ENCODE data around the gene KRTAP10-8.
"Not testable (repeated sequence)": the region's sequence is repeated elsewhere in the genome, so short reads cannot be mapped to it uniquely, and the experiment has no call there.

Gene KRTAP10-8

DNA sequence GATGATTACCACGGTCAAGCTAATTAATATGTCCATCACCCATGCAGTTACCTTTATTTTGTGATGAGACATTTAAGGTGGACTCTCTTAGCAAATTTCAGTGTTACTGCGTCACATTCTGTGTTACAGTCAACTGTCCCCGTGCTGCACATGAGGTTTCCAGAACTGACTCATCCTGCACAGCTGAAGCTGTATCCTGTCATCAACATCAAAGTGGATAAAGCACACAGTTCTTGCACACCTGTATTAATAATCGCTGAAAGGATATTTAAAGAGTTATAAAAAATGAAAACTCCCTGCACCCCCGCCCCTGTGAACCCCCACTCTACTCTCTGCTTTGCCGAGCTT, 28.1 kb upstream of the KRTAP10-8 start:
- DNase-seq (ENCODE audit: low spot score in 2 of 2) = no peak
- ATAC-seq (replicated peaks; ENCODE audit: extremely low read depth, poor library complexity, severe bottlenecking) = peak; percentile 54
- peaks cover 59% of the 10 kb centered on the region for H3K27me3 Mint-ChIP-seq

DNA sequence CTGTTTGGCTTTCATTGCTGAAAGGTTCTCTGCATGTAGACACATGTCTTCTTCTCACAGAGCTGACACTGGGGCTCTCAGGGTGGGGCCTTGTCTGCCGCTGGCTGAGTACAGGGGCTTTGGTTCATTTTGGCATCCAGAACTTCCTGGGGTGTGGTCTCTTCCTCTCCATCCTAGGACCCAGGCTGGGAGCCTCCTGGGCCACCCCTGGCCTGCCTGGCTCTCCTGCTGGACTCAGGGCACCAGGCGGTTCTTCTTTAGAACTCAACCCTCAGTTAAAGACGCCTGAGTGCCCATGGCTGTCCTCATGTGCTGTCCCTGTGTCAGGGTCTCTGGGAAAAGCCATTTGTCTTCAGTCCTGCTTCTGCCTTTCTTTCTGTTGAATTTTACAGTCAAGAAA, 26.0 kb upstream of the KRTAP10-8 start:
- no peak overlapping the region for H3K27ac Mint-ChIP-seq (ENCODE audit: low read depth)
- H3K27me3 Mint-ChIP-seq = peaks cover 71% of the 10 kb centered on the region
- DNase-seq (ENCODE audit: low spot score in 2 of 2) = no peak
- H3K9me3 Mint-ChIP-seq = peaks cover 18% of the 10 kb centered on the region
- no peaks in the 10 kb centered on the region for H3K4me1 Mint-ChIP-seq
- no peak for ATAC-seq (replicated peaks; ENCODE audit: extremely low read depth, poor library complexity, severe bottlenecking)
- no peak overlapping the region for H3K4me3 Mint-ChIP-seq
- H3K36me3 Mint-ChIP-seq (ENCODE audit: insufficient read depth) = peaks cover 2% of the 10 kb centered on the region

More for the DNA sequence above, 28.1 kb upstream of the KRTAP10-8 start:
- Mint-ChIP-seq H3K4me3 (no peak overlapping the region), H3K9me3 (peaks cover 19% of the 10 kb centered on the region), H3K36me3 (ENCODE audit: insufficient read depth) (no peaks in the 10 kb centered on the region), H3K4me1 (peaks cover 5% of the 10 kb centered on the region), H3K27ac (ENCODE audit: low read depth) (no peak overlapping the region)

DNA sequence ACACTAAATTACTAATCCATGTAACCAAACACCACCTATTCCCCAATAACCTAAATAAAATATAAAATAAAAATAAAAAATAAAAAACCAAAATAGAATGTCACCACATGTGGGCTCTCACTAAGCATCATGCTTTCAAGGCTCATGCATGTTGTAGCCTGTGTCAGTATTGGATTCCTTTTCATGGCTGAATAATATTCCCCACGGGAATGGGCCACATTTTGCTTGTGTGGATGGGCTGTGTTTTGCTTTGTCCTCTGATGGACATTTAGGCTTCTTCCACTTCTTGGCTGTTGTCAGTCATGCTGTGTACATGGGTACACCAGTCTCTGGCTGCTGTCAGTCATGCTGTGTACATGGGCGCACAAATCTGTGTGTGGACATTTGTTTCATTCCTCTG, 22.8 kb upstream of the KRTAP10-8 start:
- H3K27ac Mint-ChIP-seq (ENCODE audit: low read depth) = no peak overlapping the region
- no peak overlapping the region for H3K4me3 Mint-ChIP-seq
- H3K4me1 Mint-ChIP-seq = peaks cover 4% of the 10 kb centered on the region
- ATAC-seq (replicated peaks; ENCODE audit: extremely low read depth, poor library complexity, severe bottlenecking) (no peak), DNase-seq (ENCODE audit: low spot score in 2 of 2) (no peak)
- H3K27me3 Mint-ChIP-seq = peaks cover 56% of the 10 kb centered on the region
- H3K36me3 Mint-ChIP-seq (ENCODE audit: insufficient read depth) = peaks cover 4% of the 10 kb centered on the region
- H3K9me3 Mint-ChIP-seq = peaks cover 5% of the 10 kb centered on the region

DNA sequence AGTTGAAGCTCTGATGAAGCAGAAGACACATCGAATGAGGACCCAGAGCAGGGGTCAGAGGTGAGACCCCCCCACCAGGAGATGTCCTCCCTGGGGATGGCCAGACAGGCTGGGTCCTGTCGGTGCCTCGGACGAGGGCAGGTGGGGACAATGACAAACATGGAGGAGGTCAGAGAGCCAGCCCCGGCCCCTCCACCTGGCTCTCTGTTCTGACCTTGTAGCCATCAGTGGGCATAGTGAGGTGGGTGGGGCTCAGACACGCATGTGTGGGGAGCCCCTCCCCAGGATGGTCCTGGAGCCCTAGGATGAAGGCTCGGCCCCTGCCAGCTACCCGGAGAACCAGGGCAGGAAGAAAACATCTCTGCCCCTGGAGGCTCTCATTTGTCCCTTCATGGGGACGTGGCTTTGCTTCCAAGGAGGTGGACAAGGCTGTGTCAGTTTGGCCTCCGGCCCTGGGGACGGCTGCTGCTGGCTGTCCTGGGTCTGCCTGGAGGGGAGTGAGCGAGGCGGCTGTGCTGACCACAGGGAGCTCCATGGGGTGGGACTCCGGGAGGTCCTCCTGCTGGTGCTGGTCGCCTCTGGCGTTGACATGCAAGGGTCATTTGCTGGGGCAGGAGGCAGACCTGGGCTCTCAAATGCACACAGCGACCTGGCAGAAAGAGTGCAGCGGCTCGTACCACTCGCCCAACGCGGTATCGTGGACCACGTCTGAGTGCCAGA, 22.1 kb upstream of the KRTAP10-8 start:
- peaks cover 4% of the 10 kb centered on the region for H3K36me3 Mint-ChIP-seq (ENCODE audit: insufficient read depth)
- DNase-seq (ENCODE audit: low spot score in 2 of 2) = no peak
- H3K4me3 Mint-ChIP-seq = no peak overlapping the region
- ATAC-seq (replicated peaks; ENCODE audit: extremely low read depth, poor library complexity, severe bottlenecking) = no peak
- H3K27me3 Mint-ChIP-seq = peaks cover 49% of the 10 kb centered on the region
- peak overlapping the region; percentile 35 for H3K27ac Mint-ChIP-seq (ENCODE audit: low read depth)
- peaks cover 4% of the 10 kb centered on the region for H3K4me1 Mint-ChIP-seq
- H3K9me3 Mint-ChIP-seq = peaks cover 5% of the 10 kb centered on the region

DNA sequence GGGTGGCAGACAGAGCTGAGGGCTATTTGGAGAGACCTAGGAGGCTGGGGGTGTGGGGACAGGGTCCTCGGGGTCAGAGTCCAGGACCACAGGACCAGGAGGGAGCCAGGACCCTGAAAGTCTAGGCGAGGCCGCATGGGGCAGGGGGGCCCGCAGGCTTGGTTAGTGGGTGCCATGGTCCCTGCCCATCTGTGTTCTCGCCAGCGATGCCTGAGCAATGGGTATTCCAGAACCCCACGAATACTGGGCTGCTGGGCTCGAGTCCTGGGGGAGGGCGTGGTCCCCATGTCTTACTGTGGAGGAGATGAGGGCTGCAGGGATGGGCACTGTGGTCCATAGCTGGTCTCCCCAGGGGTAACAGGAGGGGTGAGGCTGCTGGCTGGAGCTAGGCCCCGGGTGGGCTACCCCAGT, 21.6 kb upstream of the KRTAP10-8 start:
- DNase-seq (ENCODE audit: low spot score in 2 of 2) (no peak), ATAC-seq (replicated peaks; ENCODE audit: extremely low read depth, poor library complexity, severe bottlenecking) (no peak)
- Mint-ChIP-seq H3K27me3 (peaks cover 44% of the 10 kb centered on the region), H3K4me3 (no peak overlapping the region), H3K4me1 (peaks cover 8% of the 10 kb centered on the region), H3K9me3 (peaks cover 5% of the 10 kb centered on the region), H3K36me3 (ENCODE audit: insufficient read depth) (peaks cover 4% of the 10 kb centered on the region), H3K27ac (ENCODE audit: low read depth) (peak overlapping the region; percentile 35)

DNA sequence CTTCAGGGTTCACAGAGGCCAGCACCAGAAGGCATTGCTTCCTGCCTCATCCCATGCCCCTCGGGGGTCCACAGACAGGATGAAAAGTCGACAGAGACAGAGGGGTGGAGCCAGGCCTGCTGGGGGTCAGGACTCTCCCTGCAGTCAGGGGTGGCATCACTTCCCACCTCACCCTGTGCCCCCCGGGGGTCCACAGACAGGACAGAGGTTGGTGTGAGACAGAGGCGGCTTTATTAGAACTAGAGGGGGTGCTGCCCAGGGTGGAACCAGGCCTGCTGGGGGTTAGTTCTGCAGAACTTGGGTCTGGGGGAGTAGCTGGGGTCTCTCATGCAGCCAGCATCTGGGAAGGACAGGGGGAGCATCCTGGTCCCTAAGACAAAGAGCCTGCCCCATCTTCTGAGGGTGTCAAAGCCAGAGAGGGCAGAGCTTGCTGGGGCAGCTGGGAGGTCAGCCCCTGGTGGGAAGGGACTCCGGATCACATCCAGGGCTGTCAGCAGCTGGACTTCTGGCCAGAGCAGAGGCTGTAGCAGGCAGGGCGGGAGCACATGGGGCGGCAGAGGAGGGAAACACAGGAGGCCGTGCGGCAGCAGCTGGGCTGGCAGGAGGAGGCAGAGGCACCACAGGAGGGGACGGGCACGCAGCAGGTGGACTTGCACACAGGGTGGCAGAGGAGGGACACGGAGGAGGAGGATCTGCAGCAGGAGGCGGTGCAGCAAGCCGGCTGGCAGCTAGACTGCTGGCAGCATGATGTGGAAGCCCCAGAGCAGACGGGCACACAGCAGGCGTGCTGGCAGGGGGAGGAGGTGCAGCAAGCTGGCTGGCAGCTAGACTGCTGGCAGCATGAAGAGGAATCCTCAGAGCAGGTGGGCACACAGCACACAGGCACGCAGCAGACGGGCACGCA, 20.7 kb upstream of the KRTAP10-8 start:
- H3K36me3 Mint-ChIP-seq (ENCODE audit: insufficient read depth); H3K4me3 Mint-ChIP-seq; ATAC-seq (replicated peaks; ENCODE audit: extremely low read depth, poor library complexity, severe bottlenecking); H3K9me3 Mint-ChIP-seq; H3K27ac Mint-ChIP-seq (ENCODE audit: low read depth); DNase-seq (ENCODE audit: low spot score in 2 of 2): not testable (repeated sequence)
- Mint-ChIP-seq H3K4me1 (peaks cover 10% of the 10 kb centered on the region), H3K27me3 (peaks cover 35% of the 10 kb centered on the region)

DNA sequence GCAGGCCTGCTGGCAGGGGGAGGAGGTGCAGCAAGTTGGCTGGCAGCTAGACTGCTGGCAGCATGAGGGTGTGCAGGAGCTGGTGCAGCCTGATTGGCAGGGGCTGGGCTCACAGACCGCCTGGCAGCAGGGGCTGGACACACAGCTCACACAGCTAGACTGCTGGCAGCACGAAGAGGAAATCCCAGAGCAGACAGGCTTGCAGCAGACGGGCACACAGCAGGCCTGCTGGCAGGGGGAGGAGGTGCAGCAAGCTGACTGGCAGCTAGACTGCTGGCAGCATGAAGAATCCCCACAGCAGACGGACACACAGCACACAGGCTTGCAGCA, 20.1 kb upstream of the KRTAP10-8 start:
- H3K27ac Mint-ChIP-seq (ENCODE audit: low read depth); H3K4me3 Mint-ChIP-seq; H3K9me3 Mint-ChIP-seq; H3K36me3 Mint-ChIP-seq (ENCODE audit: insufficient read depth); DNase-seq (ENCODE audit: low spot score in 2 of 2); ATAC-seq (replicated peaks; ENCODE audit: extremely low read depth, poor library complexity, severe bottlenecking): not testable (repeated sequence)
- peaks cover 10% of the 10 kb centered on the region for H3K4me1 Mint-ChIP-seq
- H3K27me3 Mint-ChIP-seq = peaks cover 29% of the 10 kb centered on the region

DNA sequence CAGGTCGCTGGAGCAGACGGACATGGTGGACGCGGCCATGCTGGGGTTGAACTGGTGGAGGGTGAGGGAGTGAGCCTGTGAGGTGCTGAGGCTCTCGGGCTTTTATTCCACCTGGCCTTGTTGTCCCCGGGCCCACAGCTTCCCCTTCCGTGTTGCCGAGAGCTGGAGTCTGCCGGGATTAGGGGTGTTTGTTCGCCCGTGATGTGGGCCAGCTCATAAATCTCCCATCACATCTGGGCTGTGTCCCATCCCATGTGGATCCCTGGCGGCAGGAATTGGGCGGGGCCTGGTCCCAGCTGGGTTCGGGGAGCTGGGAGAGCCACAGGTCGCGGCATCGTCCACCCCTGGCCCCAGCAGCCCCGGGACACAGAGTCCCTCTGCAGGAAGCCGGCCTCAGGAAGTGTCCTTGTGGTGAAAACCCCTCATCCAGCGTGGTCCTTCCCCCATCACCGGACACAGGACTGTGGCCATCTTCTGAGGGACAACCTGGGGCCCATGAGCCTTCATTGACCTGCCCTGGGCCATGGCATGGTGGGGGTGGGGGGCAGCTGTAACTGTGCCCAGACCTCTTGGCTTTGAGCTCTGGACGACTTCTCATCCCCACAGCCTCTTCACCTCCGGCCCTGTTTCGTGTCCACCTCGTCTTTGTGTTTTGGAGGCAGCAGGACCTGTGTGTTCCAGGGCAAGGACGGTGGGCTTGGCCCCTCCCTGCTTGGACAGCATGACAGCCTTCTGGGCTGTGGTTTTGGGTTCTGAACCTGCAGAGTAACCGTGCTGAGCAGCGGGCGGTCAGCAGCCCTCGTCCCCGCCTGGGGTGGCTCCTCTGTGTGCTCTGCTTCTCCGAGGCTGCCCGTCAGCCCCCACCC, 19.2 kb upstream of the KRTAP10-8 start, which contains the start of gene KRTAP10-6:
KRTAP10-6 (minus strand) TSS at position 60 of the 866 bp plus-strand sequence; CDS start at position 39, 21 bp downstream.
- Mint-ChIP-seq H3K27me3 (peaks cover 20% of the 10 kb centered on the region), H3K36me3 (ENCODE audit: insufficient read depth) (peaks cover 5% of the 10 kb centered on the region), H3K4me1 (peaks cover 10% of the 10 kb centered on the region), H3K9me3 (no peaks in the 10 kb centered on the region), H3K27ac (ENCODE audit: low read depth) (no peak within 1 kb of the TSS), H3K4me3 (no peak within 1 kb of the TSS)
- DNase-seq (ENCODE audit: low spot score in 2 of 2) (no peak), ATAC-seq (replicated peaks; ENCODE audit: extremely low read depth, poor library complexity, severe bottlenecking) (no peak)

DNA sequence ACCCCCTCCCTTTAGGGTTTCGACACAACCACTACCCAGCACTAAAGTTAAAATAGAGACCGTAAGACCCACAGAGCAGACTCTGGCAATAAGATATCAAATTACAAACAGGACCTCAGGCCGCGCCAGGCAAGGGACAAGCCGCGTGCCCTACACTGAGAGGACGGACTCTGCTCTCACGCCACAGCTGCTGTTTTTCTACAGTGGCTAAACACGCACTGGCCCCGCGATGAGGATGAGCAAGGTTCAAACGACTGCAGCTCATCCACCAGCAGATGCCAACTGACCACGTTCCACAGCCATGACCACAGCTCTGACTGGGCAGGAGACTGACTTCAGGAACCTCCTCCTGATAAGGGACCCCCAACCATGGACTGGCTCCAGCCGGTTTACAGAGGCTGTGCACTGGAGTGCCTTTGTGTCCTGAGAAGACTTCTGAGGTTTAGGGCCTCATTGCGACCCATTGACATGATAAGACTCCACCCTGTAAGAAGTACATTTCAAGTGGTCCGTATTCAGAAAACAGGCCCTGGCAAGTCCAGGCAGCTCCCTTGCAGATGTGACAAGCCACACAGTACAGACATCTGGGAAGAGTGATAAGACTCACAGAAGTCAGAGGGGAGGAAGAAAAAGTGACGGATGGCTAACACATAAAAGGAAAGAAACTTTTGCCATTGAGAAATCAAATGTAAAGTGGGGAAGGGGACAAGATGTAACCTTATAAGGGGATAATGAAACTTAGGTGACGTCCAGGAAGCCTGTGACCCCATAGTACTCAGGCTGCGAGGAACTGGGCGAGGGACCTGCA, 18.1 kb upstream of the KRTAP10-8 start:
- no peak for ATAC-seq (replicated peaks; ENCODE audit: extremely low read depth, poor library complexity, severe bottlenecking)

DNA sequence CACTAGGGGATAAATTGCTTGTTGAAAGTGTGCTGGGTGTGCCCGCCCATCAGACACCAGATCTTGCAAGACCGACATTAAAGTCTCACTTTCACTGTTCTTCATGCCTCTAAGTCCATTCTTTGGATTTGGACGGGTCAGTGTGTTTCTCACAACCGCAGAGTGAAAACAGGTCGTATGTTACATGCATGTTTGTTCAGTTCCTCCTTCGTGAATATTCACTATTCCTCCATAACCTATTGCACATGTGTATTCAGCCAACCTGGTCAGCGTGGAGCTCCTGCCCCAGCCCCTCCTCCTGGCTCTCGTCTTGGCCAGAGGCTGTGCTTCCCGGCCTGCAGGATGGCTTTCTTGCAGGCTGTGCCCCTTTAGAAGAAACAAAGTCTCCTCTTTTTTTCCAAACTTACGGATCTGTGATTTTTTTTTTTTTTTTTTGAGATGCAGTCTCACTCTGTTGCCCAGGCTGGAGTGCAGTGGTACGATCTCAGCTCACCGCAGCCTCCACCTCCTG, 17.4 kb upstream of the KRTAP10-8 start:
- DNase-seq (ENCODE audit: low spot score in 2 of 2) (no peak), ATAC-seq (replicated peaks; ENCODE audit: extremely low read depth, poor library complexity, severe bottlenecking) (no peak)
- Mint-ChIP-seq H3K27me3 (peaks cover 18% of the 10 kb centered on the region), H3K36me3 (ENCODE audit: insufficient read depth) (peaks cover 5% of the 10 kb centered on the region), H3K9me3 (no peaks in the 10 kb centered on the region), H3K4me1 (peaks cover 10% of the 10 kb centered on the region), H3K4me3 (no peak overlapping the region), H3K27ac (ENCODE audit: low read depth) (no peak overlapping the region)

More for the DNA sequence above, 18.1 kb upstream of the KRTAP10-8 start:
- Mint-ChIP-seq H3K4me1 (peaks cover 10% of the 10 kb centered on the region), H3K36me3 (ENCODE audit: insufficient read depth) (peaks cover 5% of the 10 kb centered on the region), H3K9me3 (no peaks in the 10 kb centered on the region), H3K27me3 (peaks cover 20% of the 10 kb centered on the region), H3K27ac (ENCODE audit: low read depth) (no peak overlapping the region), H3K4me3 (no peak overlapping the region)
- no peak for DNase-seq (ENCODE audit: low spot score in 2 of 2)

DNA sequence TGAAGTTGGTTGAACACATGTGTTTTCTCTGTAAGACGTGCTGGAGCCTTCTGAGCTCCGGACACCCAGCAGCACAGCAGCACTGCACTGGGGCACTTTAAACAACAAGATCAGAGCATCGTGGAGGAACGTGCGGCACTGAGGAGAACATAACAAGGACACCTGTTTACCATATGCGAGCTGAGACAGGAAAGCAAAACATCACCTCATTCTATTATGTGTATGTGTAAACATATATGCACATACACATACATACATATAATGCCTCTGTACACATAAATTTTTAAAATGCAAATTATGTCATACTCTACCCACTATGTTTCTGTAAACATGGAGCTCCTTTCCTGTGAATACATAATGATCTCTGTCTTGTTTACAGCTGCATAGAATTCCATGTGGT, 16.4 kb upstream of the KRTAP10-8 start:
- Mint-ChIP-seq H3K27me3 (peaks cover 7% of the 10 kb centered on the region), H3K4me1 (peaks cover 10% of the 10 kb centered on the region), H3K36me3 (ENCODE audit: insufficient read depth) (peaks cover 4% of the 10 kb centered on the region), H3K4me3 (no peak overlapping the region), H3K9me3 (no peaks in the 10 kb centered on the region), H3K27ac (ENCODE audit: low read depth) (peak overlapping the region; percentile 8)
- DNase-seq (ENCODE audit: low spot score in 2 of 2) (no peak), ATAC-seq (replicated peaks; ENCODE audit: extremely low read depth, poor library complexity, severe bottlenecking) (no peak)

All from central memory CD8-positive, alpha-beta T cell (primary cell).